IPS-20b (cell line): ENCODE results near the gene TRPC4AP.
"Not testable (repeated sequence)": the region's sequence is repeated elsewhere in the genome, so short reads cannot be mapped to it uniquely, and the experiment has no call there.

Experiments
- H3K27ac ChIP-seq: one replicate; pipeline ENCODE4 v1.5.1; 2013; ENCODE audit warnings: low read length
- H3K27me3 ChIP-seq: 2 replicates; pipeline ENCODE4 v1.6.1; 2013; ENCODE audit warnings: mild to moderate bottlenecking, low read length, inconsistent platforms; ENCODE audit not compliant: insufficient read depth
- H3K36me3 ChIP-seq: 2 replicates; pipeline ENCODE4 v1.6.1; 2013; ENCODE audit warnings: low read depth, mild to moderate bottlenecking, inconsistent platforms, low read length, moderate library complexity; ENCODE audit not compliant: insufficient read depth
- H3K4me1 ChIP-seq: 2 replicates; pipeline ENCODE4 v1.6.1; 2013; ENCODE audit warnings: mild to moderate bottlenecking, control low read depth, inconsistent platforms, low read length, moderate library complexity; ENCODE audit not compliant: insufficient read depth
- H3K4me3 ChIP-seq: 2 replicates; pipeline ENCODE4 v1.5.1; 2013; ENCODE audit warnings: mild to moderate bottlenecking, low read length, inconsistent platforms
- H3K9ac ChIP-seq: 2 replicates; pipeline ENCODE4 v1.6.1; 2013; ENCODE audit warnings: low read depth, mild to moderate bottlenecking, inconsistent platforms, low read length, moderate library complexity
- H3K9me3 ChIP-seq: 2 replicates; pipeline ENCODE4 v1.6.1; 2013; ENCODE audit warnings: mild to moderate bottlenecking, low read depth, low read length, inconsistent platforms; ENCODE audit not compliant: insufficient read depth

Gene TRPC4AP

GRCh38 chr20:35077341-35077740 lies 15.3 kb downstream of the TRPC4AP start:
- Histone ChIP-seq H3K9me3 (peaks cover 12% of the 10 kb centered on the region; the same call in 1 of the 2 replicates), H3K36me3 (peaks cover 17% of the 10 kb centered on the region), H3K9ac (no peak overlapping the region), H3K4me1 (no peaks in the 10 kb centered on the region), H3K27me3 (no peaks in the 10 kb centered on the region), H3K27ac (no peak overlapping the region), H3K4me3 (no peak overlapping the region)

DNA sequence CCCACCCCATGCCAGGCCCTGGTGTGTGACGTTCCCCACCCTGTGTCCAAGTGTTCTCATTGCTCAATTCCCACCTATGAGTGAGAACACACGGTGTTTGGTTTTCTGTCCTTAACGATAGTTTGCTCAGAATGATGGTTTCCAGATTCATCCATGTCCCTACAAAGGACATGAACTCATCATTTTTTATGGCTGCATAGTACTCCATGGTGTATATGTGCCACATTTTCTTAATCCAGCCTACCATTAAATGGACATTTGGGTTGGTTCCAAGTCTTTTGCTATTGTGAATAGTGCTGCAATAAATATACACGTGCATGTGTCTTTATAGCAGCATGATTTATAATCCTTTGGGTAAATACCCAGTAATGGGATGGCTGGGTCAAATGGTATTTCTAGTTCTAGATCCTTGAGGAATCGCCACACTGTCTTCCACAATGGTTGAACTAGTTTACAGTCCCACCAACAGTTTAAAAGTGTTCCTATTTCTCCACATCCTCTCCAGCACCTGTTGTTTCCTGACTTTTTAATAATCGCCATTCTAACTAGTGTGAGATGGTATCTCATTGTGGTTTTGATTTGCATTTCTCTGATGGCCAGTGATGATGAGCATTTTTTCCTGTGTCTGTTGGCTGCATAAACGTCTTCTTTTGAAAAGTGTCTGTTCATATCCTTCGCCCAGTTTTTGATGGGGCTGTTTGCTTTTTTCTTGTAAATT lies 21.0 kb downstream of the TRPC4AP start:
- not testable (repeated sequence) for H3K9ac ChIP-seq, H3K27ac ChIP-seq, H3K27me3 ChIP-seq, H3K4me3 ChIP-seq, H3K4me1 ChIP-seq, H3K9me3 ChIP-seq
- peaks cover 26% of the 10 kb centered on the region for H3K36me3 ChIP-seq

DNA sequence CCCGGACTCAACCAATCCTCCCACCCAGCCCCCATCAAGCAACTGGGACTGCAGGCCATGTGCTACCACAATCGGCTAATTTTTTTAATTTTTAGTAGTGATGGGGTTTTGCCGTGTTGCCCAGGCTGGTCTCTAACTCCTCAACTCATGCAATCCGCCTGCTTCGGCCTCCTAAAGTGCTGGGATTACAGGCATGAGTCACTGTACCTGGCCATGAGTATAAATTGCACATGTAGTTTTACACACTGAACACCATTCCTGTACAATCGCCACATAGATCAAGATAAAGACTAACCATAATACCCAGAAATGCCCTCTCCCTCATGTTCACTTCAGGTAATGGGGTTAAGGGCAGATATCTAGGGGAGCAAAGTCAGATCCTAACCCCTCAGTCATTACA lies 26.4 kb downstream of the TRPC4AP start:
- Histone ChIP-seq H3K9me3 (no peaks in the 10 kb centered on the region), H3K36me3 (peaks cover 34% of the 10 kb centered on the region), H3K9ac (peak overlapping the region; percentile 14; the same call in 1 of the 2 replicates), H3K27ac (no peak overlapping the region), H3K4me1 (peaks cover 11% of the 10 kb centered on the region), H3K27me3 (no peaks in the 10 kb centered on the region), H3K4me3 (no peak overlapping the region)

DNA sequence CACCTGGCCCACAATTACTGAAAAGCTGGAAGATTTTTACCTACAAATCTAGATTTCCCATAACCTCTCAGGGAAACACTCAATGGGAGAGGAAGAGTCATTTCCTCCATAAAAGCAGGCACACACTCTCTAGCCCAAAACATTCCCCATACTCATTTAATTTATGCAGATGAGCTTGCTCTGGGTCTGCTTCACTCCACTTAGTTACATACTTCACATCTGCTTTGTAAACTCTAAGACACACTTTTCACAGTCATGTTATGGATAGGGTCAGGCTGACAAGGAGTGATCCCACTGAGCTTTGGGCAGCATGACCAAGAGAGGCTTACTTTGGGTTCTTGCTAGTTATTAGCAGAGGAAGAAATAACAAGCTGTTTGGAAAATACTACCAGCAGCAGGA lies 27.4 kb downstream of the TRPC4AP start:
- Histone ChIP-seq H3K9ac (peak overlapping the region; percentile 55), H3K27ac (no peak overlapping the region), H3K27me3 (no peaks in the 10 kb centered on the region), H3K4me1 (peaks cover 11% of the 10 kb centered on the region), H3K36me3 (peaks cover 34% of the 10 kb centered on the region), H3K9me3 (no peaks in the 10 kb centered on the region), H3K4me3 (no peak overlapping the region)

DNA sequence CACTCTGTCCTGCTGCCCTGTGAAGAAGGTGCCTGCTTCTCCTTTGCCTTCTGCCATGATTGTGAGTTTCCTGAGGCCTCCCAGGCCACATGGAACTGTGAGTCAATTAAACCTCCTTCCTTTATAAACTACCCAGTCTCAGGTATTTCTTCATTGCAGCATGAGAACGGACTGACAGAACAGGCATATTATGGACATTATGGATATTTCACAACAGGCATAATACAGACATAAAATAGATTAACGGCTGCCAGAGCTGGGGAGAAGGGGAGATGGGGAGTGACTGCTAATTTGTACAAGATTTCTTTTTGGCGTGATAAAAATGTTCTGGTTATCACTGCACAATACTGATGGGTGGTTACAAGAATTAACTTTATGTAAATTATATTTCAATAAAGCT lies 29.4 kb downstream of the TRPC4AP start:
- Histone ChIP-seq H3K9me3 (no peaks in the 10 kb centered on the region), H3K4me3 (no peak overlapping the region), H3K4me1 (peaks cover 11% of the 10 kb centered on the region), H3K27me3 (no peaks in the 10 kb centered on the region), H3K27ac (no peak overlapping the region), H3K36me3 (peaks cover 23% of the 10 kb centered on the region), H3K9ac (no peak overlapping the region)

DNA sequence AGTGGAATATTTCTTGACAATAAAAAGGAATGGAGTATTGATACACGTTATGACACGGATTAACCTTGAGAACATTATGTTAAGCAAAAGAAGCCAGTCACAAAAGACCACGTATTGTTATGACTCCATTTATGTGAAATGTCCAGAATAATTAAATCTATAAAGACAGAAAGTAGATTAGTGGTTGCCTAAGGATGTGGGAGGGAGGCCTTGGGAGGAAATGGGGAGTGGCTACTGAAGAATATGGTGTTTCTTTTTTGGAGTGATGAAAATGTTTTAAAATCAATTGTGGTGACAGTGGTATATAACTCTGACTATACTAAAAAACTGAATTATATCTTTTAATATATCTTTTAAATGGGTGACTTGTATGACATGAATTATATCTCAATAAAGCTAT lies 30.1 kb downstream of the TRPC4AP start:
- Histone ChIP-seq H3K4me3 (no peak overlapping the region), H3K27ac (no peak overlapping the region), H3K9ac (no peak overlapping the region), H3K27me3 (no peaks in the 10 kb centered on the region), H3K4me1 (peaks cover 11% of the 10 kb centered on the region), H3K9me3 (no peaks in the 10 kb centered on the region), H3K36me3 (peaks cover 17% of the 10 kb centered on the region; the same call in 1 of the 2 replicates)

GRCh38 chr20:35060168-35060567 lies 32.4 kb downstream of the TRPC4AP start:
- no peaks in the 10 kb centered on the region for H3K9me3 ChIP-seq
- H3K27me3 ChIP-seq: no peaks in the 10 kb centered on the region
- H3K9ac ChIP-seq: no peak overlapping the region
- no peak overlapping the region for H3K27ac ChIP-seq
- H3K4me3 ChIP-seq: no peak overlapping the region
- peaks cover under 1% of the 10 kb centered on the region; the same call in 1 of the 2 replicates for H3K4me1 ChIP-seq
- peaks cover 6% of the 10 kb centered on the region; the same call in 1 of the 2 replicates for H3K36me3 ChIP-seq

DNA sequence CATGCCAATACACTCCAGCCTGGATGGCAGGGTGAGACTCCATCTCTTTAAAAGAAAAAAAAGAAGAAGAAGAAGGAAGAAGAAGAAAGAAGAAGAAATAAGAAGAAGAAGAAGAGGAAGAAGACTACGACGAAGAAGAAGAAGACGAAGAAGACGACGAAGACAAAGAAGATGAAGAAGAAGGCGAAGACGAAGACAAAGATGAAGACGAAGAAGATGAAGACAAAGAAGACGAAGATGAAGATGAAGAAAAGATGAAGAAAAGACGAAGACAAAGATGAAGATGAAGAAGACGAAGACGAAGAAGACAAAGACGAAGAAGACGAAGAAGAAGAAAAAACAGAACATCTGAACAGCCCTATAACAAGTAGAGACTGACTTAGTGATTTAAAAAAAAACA lies 33.0 kb downstream of the TRPC4AP start:
- Histone ChIP-seq H3K9me3 (no peaks in the 10 kb centered on the region), H3K27ac (no peak overlapping the region), H3K4me1 (no peaks in the 10 kb centered on the region), H3K36me3 (peaks cover 6% of the 10 kb centered on the region; the same call in 1 of the 2 replicates), H3K27me3 (no peaks in the 10 kb centered on the region), H3K4me3 (no peak overlapping the region), H3K9ac (no peak overlapping the region)

DNA sequence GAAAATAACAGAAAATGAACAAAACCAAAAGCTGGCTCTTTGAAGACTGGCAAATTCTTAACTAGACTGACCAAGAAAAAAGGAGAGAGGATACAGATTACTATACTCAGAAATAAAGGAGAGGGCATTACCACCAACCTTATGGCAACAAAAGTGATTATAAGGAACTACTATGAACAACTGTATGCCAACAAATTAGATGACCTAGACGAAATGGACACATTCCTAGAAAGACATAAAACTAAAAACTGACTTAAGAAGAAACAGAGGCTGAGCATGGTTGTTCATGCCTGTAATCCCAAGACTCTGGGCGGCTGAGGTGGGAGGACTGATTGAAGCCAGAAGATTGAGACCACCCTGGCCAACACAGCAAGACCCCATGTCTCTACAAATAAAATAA lies 33.5 kb downstream of the TRPC4AP start:
- no peak overlapping the region for H3K27ac ChIP-seq
- no peaks in the 10 kb centered on the region for H3K4me1 ChIP-seq
- peaks cover 9% of the 10 kb centered on the region for H3K36me3 ChIP-seq
- no peak overlapping the region for H3K4me3 ChIP-seq
- H3K9me3 ChIP-seq: no peaks in the 10 kb centered on the region
- no peaks in the 10 kb centered on the region for H3K27me3 ChIP-seq
- no peak overlapping the region for H3K9ac ChIP-seq

- Histone ChIP-seq H3K27ac (no peak overlapping the region), H3K4me3 (no peak overlapping the region), H3K27me3 (no peaks in the 10 kb centered on the region), H3K9me3 (no peaks in the 10 kb centered on the region), H3K9ac (no peak overlapping the region), H3K4me1 (no peaks in the 10 kb centered on the region), H3K36me3 (peaks cover 19% of the 10 kb centered on the region)
Measured at GRCh38 chr20:35055445-35056276, 36.9 kb downstream of the TRPC4AP start.

DNA sequence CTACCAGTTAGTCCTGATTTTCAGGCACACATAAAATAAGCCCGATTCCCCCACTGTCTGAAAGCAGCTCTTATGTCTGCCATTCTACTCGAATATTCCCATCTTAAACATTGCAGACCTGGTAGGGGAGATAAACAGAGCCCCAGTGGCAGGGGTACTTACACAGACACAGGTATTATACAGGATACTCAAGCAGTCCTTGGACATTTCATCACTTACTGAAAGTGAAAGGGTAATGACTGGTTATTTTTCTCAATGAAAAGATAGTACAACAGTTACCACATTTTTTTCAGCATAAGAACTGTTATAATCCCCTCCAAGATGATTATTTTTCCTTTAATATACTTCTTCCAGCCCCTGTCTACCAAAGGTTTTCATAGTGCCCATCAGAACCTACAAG lies 37.8 kb downstream of the TRPC4AP start:
- H3K4me3 ChIP-seq: no peak overlapping the region
- no peaks in the 10 kb centered on the region for H3K4me1 ChIP-seq
- H3K9me3 ChIP-seq: no peaks in the 10 kb centered on the region
- no peak overlapping the region for H3K27ac ChIP-seq
- no peaks in the 10 kb centered on the region for H3K27me3 ChIP-seq
- no peak overlapping the region for H3K9ac ChIP-seq
- H3K36me3 ChIP-seq: peaks cover 27% of the 10 kb centered on the region

DNA sequence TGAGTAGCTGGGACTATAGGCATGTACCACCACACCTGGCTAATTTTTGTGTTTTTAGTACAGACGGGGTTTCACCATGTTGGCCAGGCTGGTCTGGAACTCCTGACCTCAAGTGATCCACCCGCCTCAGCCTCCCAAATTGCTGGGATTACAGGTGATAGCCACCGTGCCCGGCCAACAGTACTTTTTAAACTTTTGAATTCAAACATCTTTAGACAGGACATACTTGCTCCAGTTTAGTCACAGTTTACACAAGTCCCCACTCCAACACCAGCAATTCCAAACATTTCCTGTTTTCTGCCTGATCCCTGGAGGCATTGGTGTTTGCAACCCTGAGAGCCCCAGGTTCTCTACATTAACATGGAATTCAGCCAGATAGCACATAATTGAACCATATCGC lies 40.0 kb downstream of the TRPC4AP start:
- H3K4me3 ChIP-seq, H3K27ac ChIP-seq, H3K9ac ChIP-seq, H3K4me1 ChIP-seq, H3K9me3 ChIP-seq, H3K27me3 ChIP-seq: not testable (repeated sequence)
- H3K36me3 ChIP-seq: peaks cover 47% of the 10 kb centered on the region
